ENCODE results near the gene C20orf141.

- TF ChIP-seq POLR2AphosphoS5 (IDR thresholded peaks at IDR 0.05), result no peak
- TF ChIP-seq, protein P1, sequence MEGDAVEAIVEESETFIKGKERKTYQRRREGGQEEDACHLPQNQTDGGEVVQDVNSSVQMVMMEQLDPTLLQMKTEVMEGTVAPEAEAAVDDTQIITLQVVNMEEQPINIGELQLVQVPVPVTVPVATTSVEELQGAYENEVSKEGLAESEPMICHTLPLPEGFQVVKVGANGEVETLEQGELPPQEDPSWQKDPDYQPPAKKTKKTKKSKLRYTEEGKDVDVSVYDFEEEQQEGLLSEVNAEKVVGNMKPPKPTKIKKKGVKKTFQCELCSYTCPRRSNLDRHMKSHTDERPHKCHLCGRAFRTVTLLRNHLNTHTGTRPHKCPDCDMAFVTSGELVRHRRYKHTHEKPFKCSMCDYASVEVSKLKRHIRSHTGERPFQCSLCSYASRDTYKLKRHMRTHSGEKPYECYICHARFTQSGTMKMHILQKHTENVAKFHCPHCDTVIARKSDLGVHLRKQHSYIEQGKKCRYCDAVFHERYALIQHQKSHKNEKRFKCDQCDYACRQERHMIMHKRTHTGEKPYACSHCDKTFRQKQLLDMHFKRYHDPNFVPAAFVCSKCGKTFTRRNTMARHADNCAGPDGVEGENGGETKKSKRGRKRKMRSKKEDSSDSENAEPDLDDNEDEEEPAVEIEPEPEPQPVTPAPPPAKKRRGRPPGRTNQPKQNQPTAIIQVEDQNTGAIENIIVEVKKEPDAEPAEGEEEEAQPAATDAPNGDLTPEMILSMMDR (IDR thresholded peaks at IDR 0.05), result no peak
Measured at GRCh38 chr20:2780948-2781347, 33.8 kb upstream of the C20orf141 start.
